HTERT RPE-1 (cell line): ENCODE results near the gene EIF2B2.

Experiments used
- in situ Hi-C: fragments of 300-500 bp; cut with MboI; formaldehyde crosslinking; loops from 4 replicates; pipeline ENCODE4 v1.14.3; 2020; ENCODE audit warnings: low sequenced_read_pairs

EIF2B2 gene

DNA sequence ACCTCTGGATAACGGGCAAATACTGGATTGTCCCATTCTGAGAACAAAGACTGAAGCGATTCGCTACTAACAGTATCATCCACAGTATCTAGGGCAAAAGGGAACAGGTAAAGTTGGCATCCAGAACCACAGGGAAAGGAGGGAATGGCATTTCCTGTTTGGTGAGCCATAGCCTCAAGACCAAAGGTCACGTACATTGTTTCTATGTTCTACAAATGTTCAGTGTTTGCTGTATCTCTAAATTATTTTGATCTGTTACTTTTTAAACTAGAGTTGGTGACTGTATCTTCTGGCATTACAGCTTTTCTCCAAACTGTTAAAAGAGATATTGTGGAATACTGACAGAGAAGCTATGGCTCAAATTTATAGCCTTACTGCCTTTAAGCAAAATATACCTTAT is 38.9 kb downstream of the EIF2B2 start:
- in situ Hi-C loops: no loop called here

DNA sequence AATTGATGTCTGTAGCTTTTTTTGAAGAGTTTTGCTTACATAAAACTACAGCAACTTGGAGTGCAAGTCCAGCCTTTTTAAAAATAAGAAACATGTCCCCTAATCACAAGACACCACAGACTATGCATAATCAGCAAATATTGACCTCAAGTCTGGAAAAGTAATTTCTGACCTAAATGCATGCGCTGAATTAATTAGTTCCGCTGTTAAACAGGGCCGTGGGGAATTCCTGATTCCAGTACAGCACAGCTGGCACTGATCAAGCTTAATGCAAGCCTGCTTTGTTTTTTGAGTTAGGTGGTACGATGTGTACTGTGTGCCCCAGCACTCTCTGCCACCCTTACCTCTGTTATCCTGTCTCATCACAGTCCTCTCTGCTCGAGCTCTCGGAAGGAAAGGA is 39.3 kb downstream of the EIF2B2 start:
- in situ Hi-C loops: no loop called here

DNA sequence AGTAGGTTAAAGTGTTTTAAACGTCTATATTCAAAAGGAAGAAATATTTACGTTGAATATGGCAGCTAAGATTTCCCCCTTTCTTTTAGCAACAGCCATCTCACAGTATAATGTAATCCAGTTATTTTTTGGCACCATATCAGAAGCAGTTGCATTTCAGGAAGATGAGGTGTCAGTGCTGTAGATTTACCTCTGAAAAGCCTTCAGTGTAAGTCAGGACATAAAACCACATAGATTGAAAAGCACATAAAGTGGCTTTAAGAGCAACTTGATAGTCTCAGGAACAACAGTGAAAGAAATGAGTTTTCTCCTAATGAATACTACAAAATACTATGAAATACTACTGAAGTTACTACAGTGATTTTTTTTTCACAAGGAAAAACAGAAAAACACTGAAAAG is 41.6 kb downstream of the EIF2B2 start:
- in situ Hi-C loops: no loop called here

DNA sequence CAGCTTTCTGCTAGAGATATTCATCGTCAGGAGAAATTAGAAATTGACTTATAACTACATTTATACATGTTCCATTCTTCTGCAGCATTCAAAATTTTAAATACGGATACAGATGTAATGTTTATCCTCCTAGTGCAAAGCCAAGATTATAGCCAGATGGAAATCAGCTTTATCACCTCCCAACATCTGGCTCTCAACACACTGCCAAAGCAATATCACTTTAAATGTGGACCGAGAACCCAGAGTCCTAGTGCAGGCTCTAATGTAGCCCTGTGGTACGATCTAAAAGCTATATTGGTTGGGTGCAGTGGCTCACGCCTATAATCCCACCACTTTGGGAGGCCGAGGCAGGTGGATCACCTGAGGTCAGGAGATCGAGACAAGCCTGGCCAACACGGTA is 42.0 kb downstream of the EIF2B2 start:
- in situ Hi-C loops: no loop called here

GRCh38 chr14:75046275-75046674 is 43.6 kb downstream of the EIF2B2 start:
- in situ Hi-C loops: no loop called here

DNA sequence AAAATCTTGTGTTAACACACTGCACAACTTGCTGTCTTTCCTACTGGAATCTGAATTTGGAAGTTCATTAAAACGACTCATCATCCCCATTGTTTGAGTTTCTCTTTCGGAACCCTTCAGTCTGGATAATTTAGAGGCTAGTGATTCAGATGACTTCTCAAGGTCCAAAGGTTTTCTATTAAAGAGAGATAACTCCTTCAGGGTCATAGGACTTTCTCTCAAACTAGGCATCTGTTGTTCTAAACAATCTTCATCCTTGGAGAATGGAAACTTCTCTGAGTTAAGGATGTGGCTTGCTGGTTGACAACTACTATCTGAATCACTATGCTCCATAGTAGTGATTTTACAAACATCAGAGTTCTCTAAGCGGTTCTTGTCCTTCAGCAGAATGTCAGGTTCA is 44.2 kb downstream of the EIF2B2 start:
- in situ Hi-C loops: no loop called here

- in situ Hi-C loops: no loop called here
These were observed 44.8 kb downstream of the EIF2B2 start for GRCh38 chr14:75047506-75047905.

DNA sequence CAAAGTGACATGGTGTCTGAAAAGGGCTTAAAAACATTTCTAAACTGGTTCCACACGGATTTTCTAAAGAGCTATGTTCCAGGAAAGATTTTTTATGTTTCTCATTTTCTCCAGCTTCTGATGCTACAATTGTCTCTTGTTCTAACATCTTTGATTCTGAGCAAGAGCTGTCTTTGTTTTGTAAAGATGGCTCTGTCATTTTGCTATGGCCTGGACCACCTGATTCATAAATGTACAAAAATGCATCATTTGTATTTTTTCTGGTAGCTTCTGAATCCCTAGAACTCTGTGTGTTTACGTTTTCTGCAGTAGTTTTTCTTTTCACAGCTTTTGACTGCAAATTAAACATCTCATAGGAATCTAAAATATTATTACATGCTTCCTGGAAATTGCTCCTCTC is 45.4 kb downstream of the EIF2B2 start:
- in situ Hi-C loops: no loop called here

GRCh38 chr14:75049136-75049535 is 46.4 kb downstream of the EIF2B2 start:
- in situ Hi-C loops: no loop called here

DNA sequence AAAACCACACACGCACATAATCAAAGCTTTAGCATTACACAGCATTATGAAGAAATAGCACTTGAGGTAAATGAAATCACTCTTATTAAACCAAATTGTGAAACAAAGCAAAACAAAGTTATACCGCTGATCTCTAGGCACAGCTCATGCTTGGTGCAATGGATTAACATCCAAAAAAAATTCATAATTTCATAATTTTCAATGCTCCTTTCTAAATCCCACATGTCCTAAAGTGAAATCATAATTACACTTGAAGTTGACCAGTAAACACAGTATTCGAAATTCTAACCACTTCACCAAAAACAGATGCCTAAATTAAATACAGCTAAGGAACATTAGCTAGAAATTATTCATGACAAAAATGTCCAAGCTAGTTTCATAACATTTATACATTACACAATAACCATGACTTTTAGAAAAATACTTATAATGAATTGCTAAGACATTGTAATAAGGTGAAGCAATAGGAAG is 47.0 kb downstream of the EIF2B2 start:
- in situ Hi-C loops: no loop called here

- in situ Hi-C loops: no loop called here
These were observed 48.3 kb downstream of the EIF2B2 start, which contains the start of gene MLH3 for GRCh38 chr14:75050852-75051555. TSS of gene MLH3 (minus strand) at chr14:75051467. CDS start at chr14:75049655, 1,812 bp downstream.

GRCh38 chr14:75051556-75051899 is 48.8 kb downstream of the EIF2B2 start:
- in situ Hi-C loops: no loop called here

GRCh38 chr14:75053396-75054291 is 50.9 kb downstream of the EIF2B2 start:
- in situ Hi-C loops: no loop called here

DNA sequence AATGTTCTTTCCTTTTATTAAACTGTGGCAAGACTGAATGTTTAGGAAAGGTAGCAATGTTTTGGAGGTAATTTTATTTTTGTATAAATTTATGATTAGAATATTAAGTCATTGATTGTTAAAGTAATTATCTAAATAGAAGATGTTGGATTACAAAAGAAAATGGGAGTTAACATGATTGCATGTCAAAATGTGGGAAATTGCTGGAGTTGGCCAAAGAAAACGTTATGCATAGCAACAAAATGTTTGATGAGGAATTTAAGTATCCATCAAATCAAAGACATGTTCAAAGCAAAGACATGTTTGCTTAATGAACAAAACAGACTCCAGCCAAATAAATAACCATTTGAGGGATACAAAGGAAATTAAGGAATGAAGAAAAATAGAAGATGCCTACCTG is 51.7 kb downstream of the EIF2B2 start:
- in situ Hi-C loops: no loop called here

GRCh38 chr14:75059642-75060041 is 56.9 kb downstream of the EIF2B2 start:
- in situ Hi-C loops: no loop called here

GRCh38 chr14:75060420-75060819 is 57.7 kb downstream of the EIF2B2 start:
- in situ Hi-C loops: no loop called here
